Stimulated activated CD4-positive, alpha-beta T cell treated with anti-CD3 and anti-CD28 coated beads, Interleukin-15, amount 100 ng/mL, for 24 hours (primary cell): ENCODE measurements around the gene STAT6.
A peak's percentile ranks its signal among the peaks of the same experiment; 100 is the strongest.
"Not testable (repeated sequence)": the region's sequence is repeated elsewhere in the genome, so short reads cannot be mapped to it uniquely, and the experiment has no call there.

Experiments
- DNase-seq: peaks from one replicate; pipeline ENCODE4 v3.0.0-alpha.2; 2020

The STAT6 gene

DNA sequence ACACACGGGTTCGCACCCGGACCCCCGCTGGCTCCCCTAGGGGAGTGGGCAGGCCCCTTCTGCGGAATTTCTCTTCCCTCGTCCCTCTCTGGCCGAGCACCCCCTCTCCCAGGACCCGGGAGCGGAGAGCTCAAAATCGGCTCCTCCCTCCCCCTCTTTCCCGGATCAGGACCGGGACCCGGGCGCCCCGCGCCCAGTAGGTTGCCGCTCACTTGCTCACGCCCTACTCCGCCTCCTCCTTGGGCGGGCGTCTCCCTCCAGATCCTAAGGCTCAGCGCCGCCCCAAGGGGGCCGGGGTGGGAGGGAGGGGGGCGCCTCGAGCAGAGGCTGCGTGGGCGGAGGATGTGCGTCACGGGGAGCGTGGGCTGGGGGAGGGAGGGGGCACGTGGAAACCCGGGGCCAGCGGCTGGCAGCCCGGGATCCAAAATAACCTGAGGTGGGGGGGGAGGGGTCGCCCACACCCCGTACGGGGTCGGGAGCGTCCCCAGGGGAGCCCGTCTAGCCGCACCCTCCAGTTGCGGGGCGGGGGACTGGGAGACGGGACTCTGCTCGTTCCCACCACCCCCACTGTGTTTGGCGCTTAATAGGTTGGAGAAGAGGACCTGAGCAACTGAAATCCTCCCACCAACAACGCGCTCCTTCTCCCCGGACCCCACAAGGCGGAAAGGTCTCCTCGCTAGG, 24.0 kb downstream of the STAT6 start:
- DNase-seq: peak; percentile 96

DNA sequence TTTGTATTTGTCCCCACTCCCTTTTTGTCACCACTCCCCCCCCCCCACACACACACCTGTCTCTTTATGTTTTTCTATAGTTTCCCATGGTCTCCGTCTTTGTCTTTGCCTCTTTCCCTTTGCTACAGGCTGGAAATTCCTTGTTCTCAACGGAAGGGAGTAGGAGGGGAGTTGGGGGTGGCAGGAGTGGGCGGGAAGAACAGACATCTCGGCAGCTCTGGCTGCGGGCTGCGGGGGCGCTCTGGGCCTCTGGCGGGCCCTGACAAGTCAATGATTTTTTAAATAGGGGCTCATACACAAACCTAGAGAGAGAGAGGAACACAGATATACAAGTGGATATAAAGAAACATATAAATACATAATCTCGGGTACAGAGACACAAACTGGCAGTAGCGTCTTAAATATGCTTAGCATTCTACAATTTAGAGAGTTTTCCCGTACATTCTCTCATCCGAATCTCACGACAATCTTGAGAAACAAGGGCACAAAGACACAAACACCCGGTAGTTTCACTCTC, 24.6 kb downstream of the STAT6 start:
- DNase-seq: peak; percentile 71

DNA sequence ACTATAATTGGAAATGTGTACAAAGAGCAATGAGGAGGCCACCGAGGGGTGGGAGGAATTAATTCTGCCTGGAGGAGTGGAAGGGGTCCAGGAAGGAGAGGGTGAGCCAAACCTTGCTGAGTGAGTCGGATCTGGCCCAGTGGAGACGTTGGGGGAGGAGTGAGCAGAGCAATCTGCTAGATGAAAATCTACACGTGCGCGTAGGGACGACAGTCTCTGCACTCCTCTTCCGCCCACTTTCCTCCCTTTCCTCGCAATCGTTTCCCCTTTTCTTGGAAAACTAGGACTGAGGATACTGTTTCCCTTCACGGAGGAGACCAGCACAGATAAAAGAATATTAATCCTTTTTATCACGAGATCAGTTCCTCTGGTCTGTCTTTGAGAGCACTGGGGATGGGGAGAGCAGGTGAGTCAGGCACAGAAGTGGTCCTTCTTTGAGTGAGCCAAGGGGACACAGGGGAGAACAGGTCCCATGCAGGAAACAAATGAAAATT, 25.1 kb downstream of the STAT6 start:
- peak; percentile 73 for DNase-seq

DNA sequence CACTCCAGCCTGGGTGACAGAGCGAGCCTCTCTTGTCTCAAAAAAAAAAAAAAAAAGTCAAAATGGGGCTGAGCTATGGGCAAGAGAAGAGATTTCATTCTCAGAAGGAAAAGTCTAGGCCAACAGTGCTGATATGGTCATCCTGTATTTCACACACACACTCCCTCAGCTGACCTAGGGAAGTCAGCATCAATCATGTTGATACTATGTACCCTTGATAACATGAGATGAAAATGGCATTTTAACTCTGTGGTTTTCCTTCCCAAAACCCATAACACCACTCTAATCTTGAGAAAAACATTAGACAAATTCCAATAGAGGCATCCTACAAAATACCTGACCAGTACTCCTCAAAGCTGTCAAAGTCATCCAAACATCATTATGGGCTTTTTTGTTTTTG, 30.3 kb downstream of the STAT6 start:
- DNase-seq: no peak

DNA sequence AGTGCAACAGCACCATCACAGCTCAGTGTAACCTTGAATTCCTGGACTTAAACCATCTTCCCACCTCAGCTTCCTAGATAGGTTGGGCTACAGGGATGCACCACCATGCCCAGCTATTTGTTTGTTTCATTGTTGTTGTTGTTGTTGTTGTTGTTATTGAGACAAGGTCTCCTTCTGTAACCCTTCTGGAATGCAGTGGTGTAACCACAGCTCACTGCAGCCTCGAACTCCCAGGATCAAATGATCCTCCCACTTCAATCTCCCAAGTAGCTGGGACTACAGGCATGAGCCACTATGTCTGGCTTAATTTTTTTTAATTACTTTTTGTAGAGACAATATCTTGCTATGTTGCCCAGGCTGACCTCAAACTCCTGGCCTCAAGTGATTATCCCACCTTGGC, 31.3 kb downstream of the STAT6 start:
- no peak for DNase-seq

DNA sequence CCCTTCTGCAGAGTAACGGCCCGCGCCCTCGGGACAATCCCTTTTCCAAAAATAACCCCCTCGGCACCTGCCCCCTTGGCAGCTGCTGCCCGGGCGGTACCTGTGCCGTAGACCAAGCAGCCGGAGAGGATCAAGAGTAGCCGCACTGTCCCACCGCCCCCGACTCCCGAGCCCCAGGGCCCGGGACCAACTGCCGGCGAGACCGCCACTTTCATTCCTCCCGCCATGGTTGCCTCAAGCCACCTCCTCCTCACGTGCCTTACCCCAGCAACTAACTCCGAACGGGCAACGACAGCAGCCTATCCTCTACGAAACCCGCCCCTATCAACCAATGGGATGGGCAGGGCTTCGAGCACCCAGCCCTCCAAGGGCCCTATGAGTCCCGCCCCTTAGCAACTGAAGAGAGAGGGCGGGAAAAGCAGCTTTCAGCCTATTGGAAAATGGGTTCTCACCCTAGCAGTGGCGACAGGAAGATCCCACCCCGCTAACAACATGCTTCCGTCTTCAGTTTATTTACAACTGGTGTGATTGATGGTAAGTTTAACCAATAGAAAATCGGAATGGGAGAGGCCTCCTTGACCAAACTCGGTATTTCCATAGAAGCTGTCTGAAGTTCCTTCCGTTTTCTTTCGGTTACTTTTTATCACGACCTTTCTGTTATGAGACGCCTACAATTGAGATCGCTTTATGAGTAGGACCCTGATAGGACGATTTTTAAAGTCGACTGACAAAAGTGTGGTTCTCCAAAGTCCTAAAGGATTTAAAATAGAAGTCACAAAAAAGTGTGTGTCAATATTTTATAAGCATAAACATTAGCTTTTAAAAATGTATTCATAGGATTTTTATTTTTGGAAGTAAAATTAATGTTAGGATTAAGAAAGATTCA, 32.4 kb downstream of the STAT6 start, which contains the start of gene NEMP1:
Gene NEMP1 (minus strand): TSS at position 273 of the 886 bp plus-strand sequence. CDS start 46 bp downstream, at position 227.
- peak; percentile 96 for DNase-seq

DNA sequence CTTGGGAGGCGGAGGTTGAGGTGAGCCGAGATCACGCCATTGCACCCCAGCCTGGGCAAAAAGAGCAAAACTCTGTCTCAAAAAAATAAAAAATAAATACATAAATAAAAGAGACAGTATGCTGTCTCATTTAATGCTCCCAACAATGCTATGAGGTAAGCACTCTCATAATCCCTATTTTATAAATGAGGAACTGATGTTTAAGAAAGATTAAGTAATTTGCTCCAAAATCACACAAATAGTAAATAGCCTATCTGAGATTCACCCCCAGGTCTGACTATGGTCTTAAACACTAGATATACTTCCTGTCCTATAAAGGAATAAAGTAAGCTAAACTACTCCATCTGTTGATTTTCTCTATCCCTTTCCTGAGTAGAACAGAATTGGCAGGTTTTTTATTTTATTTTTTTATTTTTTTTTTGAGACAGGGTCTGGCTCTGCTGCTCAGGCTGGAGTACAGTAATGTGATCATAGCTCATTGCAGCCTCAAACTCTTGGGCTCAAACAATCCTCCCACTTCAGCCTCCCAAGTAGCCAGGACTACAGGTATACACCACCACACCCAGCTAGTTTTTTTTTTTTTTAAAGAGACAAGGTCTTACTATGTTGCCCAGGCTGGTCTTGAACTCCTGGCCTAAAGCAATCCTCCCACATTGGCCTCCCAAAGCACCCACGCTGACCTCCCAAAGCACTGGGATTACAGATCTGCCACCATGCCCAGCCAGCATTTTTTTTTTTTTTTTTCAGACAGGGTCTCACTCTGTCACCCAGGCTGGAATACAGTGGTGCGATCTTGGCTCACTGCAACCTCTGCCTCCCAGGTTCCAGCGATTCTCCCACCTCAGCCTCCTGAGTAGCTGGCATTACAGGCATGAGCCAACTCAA, 37.4 kb downstream of the STAT6 start:
- DNase-seq: not testable (repeated sequence)

DNA sequence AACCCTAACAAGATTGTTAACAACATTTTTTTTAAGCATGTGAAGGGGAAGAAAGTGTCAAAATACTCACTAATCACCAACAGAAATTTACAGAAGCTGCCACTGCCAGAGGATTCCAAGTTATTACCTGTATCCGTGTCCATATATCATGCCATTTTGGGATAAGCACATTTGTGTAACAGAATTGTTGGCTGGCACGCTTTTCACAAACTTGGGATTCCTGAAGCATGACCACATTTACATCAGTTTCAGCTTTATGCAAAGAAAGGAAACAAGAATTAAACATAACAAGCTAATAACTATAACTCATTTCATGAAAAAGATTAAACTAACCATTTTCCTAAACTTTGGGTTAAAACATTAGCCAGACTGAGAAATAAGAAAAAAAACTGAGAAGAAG, 38.5 kb downstream of the STAT6 start:
- no peak for DNase-seq

DNA sequence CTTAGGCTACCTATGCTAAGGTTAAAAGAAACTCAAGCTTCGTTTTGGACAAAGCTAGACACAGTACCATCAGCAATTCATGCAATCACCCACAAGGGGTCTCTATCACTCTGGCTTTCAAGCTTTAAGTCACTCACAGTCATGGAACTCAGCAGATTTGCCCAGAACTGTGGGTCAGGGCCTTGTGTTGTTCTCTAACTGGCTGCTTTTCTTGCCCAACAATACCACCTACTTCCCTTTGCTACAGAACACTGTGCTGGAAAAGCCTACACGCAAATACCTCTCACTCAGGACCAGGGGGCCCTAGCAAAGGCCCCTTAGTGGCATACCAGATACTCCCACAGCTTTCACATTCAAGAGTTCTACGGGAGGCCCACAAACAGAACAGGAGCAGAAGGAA, 41.6 kb downstream of the STAT6 start:
- DNase-seq: peak; percentile 69

DNA sequence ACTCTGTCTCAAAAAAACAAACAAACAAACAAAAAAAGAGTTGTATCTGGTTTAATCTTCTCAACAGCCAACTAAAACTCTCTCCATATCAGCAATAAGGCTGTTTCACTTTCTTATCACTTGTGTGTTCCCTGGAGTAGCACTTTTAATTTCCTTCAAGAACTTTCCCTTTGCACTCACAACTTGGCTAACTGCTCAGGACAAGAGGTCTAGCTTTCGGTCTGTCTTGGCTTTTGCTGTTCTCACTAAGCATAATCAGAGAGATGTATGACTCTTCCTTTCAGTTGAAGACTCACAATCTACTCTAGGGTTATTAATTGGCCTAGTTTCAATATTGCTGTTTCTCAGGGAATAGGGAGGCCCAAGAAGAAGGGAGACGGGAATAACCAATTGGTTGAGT, 44.9 kb downstream of the STAT6 start:
- no peak for DNase-seq

DNA sequence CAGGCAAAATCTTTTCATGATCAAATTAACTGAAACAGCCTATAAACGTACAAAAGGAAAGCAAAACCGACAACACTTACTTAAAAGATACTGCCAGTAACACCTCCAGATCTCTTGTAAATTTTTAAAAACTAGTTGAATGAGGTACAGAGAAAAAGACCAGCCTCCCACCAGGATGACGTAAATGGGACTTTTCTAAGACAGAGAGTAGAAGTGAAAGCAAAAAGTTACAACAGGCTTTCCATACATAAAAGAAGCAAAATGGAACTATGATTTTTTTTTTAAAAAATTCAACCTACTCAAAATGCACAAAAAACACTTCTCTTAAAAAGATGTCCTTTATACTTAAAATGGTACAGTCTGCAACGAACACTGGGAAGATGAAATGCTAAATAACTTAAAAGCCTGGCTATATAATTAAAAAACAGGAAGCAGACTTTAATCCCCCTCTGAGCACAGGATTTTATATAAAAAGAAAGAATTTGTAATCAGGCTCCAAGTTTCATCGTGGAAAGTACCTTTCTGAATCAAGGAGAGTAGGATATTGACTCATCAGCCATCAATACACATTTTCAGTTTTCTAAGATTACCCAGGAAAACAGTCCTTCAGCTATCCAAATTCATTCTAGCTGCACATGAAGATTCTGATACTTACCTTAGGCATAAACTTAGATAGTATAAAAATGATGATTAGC, 47.0 kb downstream of the STAT6 start:
- DNase-seq: peak; percentile 67

DNA sequence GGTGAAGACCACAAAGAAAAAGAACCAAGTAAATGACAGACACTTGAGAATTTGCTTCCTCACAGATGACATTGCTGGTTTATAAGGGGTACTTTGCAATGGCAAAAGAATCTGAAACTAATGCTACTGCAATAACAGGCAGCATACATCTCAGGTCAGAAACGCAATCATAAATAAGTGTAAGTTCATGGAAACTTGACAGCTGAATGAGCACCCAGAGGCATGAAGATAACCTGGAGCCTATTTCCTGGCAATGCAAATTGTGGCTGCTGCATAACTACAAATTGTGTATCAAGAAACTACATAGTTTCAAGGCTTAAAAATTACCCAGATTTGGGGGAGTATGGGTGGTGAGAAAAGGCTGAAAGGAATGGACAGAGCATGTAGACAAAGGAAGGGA, 52.7 kb downstream of the STAT6 start:
- DNase-seq: no peak

DNA sequence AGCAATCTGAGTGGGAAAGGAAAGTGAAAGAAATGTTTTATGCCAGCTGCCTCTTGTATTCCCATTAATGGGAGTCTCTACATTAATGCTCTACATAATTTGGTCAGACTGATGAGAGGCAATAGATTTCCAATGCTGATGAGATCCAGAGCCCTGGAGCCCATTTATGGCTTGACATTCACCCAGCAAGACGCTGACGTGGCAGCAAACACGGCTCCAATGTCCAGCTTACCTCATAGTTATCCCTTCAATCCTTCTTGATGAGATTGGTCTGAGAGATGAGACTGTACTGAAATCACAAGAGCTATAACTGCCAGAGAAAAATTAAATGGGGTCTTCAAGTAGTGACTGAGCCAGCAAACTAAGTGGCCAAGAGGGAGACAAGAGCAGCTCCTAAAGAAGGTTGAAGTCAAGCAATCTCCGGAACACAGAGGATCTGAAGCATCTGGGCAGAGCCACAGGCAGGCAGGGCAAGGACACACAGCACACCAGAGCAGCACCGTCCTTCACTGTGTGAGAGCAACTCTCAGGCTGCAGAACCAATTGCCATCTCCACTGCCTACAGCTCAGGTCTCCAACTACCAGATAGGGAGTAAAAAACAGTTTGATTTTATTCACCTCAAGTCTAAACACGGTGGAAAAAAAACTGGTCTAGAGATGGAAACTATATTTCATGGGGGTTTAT, 54.0 kb downstream of the STAT6 start:
- DNase-seq: no peak

DNA sequence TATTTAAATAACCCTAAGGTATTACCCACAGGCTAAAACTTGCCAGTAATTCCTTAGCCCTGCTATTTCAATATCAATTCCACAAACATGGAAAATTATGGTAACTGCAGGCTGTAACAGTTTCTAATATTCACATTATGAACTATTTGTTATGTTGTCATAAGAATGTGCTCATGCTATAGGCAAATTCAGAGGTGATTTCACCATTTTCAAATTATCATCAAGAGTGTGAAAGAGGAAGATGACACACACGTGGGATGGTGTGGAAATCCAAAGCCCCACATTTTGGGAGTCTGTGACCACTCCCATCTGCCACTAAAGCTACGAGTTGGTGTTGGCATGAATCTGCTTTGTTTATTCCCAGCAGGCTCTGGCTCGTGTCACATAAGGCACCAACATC, 55.3 kb downstream of the STAT6 start:
- no peak for DNase-seq

DNA sequence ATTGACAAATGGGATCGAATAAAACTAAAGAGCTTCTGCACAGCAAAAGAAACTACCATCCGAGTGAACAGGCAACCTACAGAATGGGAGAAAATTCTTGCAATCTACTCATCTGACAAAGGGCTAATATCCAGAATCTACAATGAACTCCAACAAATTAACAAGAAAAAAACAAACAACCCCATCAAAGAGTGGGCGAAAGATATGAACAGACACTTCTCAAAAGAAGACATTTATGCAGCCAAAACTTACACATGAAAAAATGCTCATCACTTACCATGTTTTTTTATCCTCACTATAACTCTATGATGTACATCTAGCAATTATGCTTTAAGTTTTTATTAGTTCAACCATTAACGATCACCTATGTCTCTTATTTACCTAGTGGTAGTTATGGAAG, 57.3 kb downstream of the STAT6 start:
- not testable (repeated sequence) for DNase-seq

DNA sequence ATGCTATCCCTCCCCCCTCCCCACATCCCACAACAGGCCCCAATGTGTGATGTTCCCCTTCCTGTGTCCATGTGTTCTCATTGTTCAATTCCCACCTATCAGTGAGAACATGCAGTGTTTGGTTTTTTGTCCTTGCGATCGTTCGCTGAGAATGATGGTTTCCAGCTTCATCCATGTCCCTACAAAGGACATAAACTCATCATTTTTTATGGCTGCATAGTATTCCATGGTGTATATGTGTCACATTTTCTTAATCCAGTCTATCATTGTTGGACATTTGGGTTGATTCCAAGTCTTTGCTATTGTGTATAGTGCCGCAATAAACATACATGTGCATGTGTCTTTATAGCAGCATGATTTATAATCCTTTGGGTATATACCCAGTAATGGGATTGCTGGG, 58.0 kb downstream of the STAT6 start:
- not testable (repeated sequence) for DNase-seq

DNA sequence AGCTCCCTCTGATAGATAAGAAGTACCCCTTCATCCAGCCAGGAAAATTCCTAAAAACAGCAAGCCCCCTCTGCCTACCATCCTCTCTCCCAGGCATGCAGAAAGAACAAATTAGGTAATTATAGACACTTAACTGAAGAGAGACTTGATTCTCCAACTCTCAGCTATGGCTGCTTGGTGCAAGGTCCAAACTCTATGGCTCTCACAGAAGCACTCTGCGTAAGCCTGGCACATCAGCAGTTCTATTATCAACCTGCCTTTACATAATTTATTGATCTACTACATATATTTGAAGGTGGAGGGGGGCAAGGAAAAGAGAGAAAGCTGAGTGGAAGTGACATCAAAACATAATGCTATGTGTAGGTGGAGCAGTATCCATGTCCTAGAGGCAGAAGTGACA, 60.2 kb downstream of the STAT6 start:
- no peak for DNase-seq

DNA sequence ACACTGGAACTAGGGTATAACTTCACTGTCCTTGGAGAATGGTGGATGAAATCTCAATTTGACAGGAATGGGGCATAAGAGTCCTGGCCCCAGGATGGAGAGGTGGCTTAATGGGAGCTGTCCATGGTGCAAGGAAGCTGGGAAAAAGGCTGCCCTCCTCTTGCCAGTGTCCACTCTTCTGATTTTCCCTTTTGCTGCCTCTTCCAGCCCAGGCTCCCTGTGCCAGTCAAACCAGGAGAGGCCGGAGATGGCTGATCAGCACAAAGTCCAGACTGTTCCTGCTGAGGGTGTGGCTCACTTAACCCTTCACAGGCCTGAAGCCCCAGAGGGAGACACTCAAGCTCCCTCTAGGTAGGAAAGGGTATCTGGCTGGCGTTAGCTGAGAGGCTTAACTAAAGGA, 61.3 kb downstream of the STAT6 start, which contains the start of gene MYO1A:
Gene MYO1A (minus strand): TSS at position 240 of the 400 bp plus-strand sequence. CDS start 1,806 bp downstream, outside the sequence.
- no peak for DNase-seq

DNA sequence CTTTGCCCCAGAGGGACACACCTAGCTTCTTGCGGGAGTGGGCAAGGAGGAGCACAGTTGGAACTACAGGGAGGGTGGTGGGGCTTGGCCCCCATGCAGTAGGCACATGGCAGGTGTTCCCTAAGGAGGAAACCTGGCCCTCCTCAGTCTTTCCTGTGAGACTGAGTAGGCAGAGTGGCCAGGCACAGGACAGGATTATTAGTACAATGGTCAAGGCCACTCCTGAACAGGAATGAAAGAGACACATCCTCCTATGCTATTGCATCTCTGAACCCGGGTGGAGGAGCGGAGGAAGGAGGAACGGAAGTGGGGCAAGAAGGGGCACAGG, 62.1 kb downstream of the STAT6 start:
- DNase-seq: no peak

DNA sequence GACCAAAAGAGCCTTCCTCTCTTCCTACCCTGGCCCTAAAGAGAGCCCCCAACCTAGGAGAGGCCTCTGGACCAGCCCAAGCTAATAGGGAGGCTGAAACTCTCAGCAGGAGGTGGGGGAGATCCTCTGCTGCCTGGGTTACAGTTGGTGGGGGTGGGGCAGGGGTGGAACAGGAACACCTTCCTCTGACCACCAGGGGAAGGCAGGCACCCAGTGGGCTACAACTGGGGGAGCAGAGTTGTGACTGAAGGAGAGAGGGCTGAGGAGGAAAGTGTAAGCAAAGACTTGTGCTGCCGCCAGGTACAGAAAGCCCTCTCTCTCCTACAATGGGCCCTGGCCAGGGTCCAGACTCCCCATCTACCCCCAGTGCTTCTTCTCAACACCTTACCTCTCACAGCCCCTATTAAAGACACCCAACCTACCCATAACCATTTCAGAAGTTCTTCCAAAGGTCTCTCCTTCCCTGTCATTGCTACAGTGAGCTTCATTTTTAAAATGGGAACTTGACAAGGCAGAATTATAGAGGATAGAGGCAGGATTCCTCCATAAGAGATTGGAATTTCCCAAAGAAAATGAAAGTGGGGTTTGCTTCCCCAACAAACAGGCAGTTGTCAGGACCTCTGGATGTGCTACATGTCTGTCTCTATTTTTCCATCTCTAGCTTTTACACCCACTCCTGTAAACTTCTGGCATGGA, 62.6 kb downstream of the STAT6 start:
- no peak for DNase-seq

DNA sequence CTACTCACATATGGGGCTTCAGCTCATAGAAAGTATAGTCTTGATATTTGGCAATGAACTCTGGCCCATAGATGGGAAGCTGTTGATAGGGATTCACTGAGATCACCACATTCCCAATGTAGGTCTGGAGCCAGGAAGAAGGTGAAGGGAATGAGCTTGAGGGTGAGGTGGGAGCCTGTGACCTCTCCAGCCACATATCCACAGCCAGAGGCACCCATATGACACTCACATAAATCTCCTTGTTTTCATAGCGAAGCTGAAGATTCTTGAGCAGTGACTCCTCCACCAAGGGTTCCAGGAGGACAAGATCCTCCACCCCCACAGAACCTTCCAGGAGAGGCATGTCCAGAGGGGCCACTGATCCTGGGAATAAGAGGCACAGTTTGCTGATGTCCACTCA, 63.2 kb downstream of the STAT6 start:
- DNase-seq: no peak
